Lower leg skin (tissue), 4 donors: Measurements from ENCODE around the gene TP53I13. TPM values are rescaled to one million over a fixed set of nuclear protein-coding genes. Genes with fewer than 3 reads are reported as not detected.

Experiments
- DNase-seq, 2 donors: peaks; one replicate each; pipeline ENCODE4 v3.0.0-alpha.2; 2019; ENCODE audit warnings: low spot score in 2 of 2
- H3K4me3 ChIP-seq: fragments of 200-600 bp; sonication (generic); 2 replicates; pipeline ENCODE4 v1.5.1; 2017; ENCODE audit warnings: mild to moderate bottlenecking, low read depth; ENCODE audit not compliant: poor library complexity, severe bottlenecking
- CTCF ChIP-seq, 3 donors: fragments of 450-650 bp; IDR thresholded peaks; one replicate each; pipeline ENCODE4 v1.5.1; 2016; ENCODE audit warnings: antibody characterized with exemption in 3 of 3, mild to moderate bottlenecking in 3 of 3, moderate library complexity in 2 of 3
- POLR2A ChIP-seq, 2 donors: fragments of 450-650 bp; IDR thresholded peaks; one replicate each; pipeline ENCODE4 v1.6.1; 2016 to 2017; ENCODE audit warnings: antibody characterized with exemption in 2 of 2, mild to moderate bottlenecking in 1 of 2, moderate library complexity in 1 of 2
- WGBS, 2 donors: methylation state at CpG; one replicate each; pipeline ENCODE4 v1.1.5; 2018; 5-methylcytosine and 5-hydroxymethylcytosine counted together
- intact Hi-C: fragments of 100-400 bp; cut with DNase I; formaldehyde crosslinking; loops from one replicate; pipeline ENCODE4 v1.15.0; 2023; ENCODE audit warnings: low total_unique reads
- total RNA-seq, 4 donors: library from RNA; depleted of rRNA; stranded (reverse); fragments of >200 nt; gene quantifications; one replicate each; pipeline ENCODE4 v1.1.0, GENCODE V29; 2016

TP53I13 gene
- total RNA-seq, 4 donors from 2014 or later: 30.2 to 55.8 (median 34.5) TPM

DNA sequence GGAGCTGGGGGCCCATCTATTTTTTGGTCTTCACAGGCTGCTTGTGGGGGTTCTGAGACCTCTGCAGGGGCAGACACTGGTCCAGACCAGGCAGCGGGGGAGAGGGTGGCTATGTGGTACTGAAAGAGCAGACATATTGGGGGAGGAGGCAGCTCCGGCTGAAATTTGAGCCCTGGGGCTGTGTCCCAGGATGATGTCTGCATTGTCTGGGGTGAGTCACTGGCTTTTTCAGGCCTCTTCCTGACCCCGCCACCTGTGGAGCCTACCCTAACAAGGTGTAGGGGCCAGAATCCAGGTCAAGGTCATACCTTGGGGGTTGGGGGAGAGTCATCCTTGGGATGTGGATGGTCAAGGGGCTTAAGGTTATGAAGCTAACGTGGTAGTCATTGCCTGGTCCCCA, 51.8 kb downstream of the TP53I13 start:
- H3K4me3 ChIP-seq: no peak overlapping the region
- 94 to 95% methylated on average over 4 of the region's 4 CpGs for WGBS, 2 donors
- DNase-seq: no peak
- TF ChIP-seq CTCF (IDR thresholded peaks at IDR 0.05) (no peak), POLR2A (IDR thresholded peaks at IDR 0.05) (no peak)
- intact Hi-C loops: no loop called here

DNA sequence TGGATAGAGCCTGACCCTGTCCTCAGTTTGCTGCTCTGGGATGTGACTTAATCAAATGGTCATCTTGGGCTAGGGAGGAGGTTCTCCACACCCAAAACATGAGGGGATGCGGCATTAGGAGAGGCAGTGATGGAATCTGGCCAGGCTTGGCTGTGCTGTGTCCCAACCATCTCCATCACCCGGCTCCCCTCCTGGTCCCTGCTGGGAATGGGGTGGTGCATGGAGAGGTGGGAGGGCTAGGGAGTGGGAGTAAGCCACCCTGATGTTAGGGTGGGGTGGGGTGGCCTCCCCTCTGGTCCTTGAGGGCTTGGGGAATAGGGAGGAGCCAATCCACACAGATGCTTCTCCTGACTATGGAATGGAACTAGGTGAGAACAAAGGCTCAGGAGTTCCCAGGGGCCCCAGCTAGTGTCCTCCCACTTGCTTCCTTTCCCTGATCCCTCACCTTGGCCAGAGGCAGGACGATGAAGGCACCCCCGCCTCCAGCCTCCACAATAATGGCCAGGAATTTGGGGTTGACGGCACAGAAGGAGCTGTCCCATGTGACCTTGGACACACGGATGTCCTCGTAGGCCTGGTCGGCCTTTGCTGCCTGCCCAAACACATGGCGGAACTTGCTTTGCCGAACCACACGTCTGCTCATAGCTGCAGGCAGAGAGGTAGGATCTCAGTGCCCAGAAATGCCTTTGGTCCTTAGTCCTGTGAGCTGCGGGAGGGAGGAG, 52.4 kb downstream of the TP53I13 start:
- TF ChIP-seq POLR2A (IDR thresholded peaks at IDR 0.05): no peak
- TF ChIP-seq CTCF (IDR thresholded peaks at IDR 0.05): no peak
- H3K4me3 ChIP-seq: no peak overlapping the region
- intact Hi-C loops: no loop called here

DNA sequence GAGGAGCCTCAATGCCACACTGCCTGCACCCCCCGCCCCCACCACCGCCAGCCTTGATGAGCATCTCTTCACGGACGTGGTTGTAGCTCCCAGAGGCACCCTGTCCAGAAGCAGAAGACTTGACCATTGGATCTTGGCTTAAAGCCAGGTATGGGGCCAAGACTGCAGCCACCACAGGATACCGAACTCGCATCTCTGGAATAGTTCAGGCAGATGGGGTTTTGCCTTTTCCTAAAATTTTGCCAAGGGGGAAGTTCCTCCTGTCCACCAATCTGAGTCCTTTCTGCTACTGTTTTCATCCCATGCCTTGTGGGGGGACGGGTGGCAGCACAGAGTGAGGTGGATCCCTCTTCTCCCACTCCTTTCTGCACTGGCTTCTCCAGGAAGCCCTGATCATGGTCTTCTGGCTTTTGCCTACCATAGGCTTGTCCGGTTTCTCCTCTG, 53.3 kb downstream of the TP53I13 start:
- TF ChIP-seq CTCF (IDR thresholded peaks at IDR 0.05) (no peak), POLR2A (IDR thresholded peaks at IDR 0.05) (no peak)
- intact Hi-C loops: no loop called here
- 69 to 70% methylated on average over 8 of the region's 8 CpGs for WGBS, 2 donors
- H3K4me3 ChIP-seq: no peak overlapping the region
- no peak for DNase-seq

More for the DNA sequence above, 52.4 kb downstream of the TP53I13 start:
- WGBS, 2 donors: 96 to 97% methylated on average over 12 of the region's 12 CpGs
- no peak for DNase-seq

Other genes starting within 250 kb of the TP53I13 start
- gene TAOK1, start 178.3 kb upstream of the TP53I13 start, total RNA-seq: 10 to 100 TPM; 54.7 to 71.8 (median 64.9) TPM
- 10 to 100 TPM in 1 of 4 donors, 1 to 10 TPM in 3; 4.1 to 10.4 (median 7.5) TPM for gene ABHD15, start 1.7 kb upstream of the TP53I13 start, total RNA-seq
- 10 to 100 TPM; 44.0 to 67.1 (median 51.3) TPM for gene GIT1, start 20.9 kb downstream of the TP53I13 start, total RNA-seq
- gene ANKRD13B, start 24.4 kb downstream of the TP53I13 start, total RNA-seq: 10 to 100 TPM in 2 of 4 donors, 1 to 10 TPM in 2; 8.1 to 18.8 (median 11.7) TPM
- gene CORO6, start 54.2 kb downstream of the TP53I13 start, total RNA-seq: 10 to 100 TPM in 2 of 4 donors, 1 to 10 TPM in 2; 5.7 to 19.0 (median 8.7) TPM